ENCODE measurements around the gene CNNM2. TPM values are rescaled to one million over a fixed set of nuclear protein-coding genes. Genes with fewer than 3 reads are reported as not detected.

The CNNM2 gene
- polyA plus RNA-seq, 4 donors: 0.45 to 18.0 (median 2.2) TPM

DNA sequence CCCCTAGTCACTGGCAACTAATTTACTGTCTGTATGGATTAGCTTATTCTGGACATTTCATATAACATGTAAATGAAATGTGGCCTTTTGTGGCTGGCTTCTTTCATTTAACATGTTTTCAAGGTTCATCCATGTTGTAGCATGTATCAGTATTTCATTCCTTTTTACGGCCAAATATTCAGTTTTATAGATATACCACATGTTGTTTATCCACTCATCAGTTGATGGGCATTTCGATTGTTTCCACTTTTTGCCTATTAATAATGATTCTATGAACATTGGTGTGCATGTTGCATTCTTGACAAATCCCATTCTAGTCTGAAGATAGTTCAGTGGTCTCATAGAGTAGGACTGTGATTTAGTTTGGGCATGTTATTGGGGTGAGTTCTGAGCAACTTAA, 12.6 kb downstream of the CNNM2 start:
- no peaks in the 10 kb centered on the region for H3K27me3 ChIP-seq (ENCODE audit: control insufficient read depth in 3 of 3, insufficient read depth in 3 of 3, low read length in 3 of 3)
- 89 to 100% (median 93%) methylated on average over 2 of the region's 2 CpGs for WGBS, 3 donors
- H3K9me3 ChIP-seq (ENCODE audit: control insufficient read depth in 2 of 2, insufficient read depth in 1 of 2, low read depth in 1 of 2, low read length in 1 of 2): peaks cover 0 to 15% of the 10 kb centered on the region in 2 donors
- FAIRE-seq (no peak), DNase-seq (no peak)
- no peaks in the 10 kb centered on the region for H3K4me1 ChIP-seq (ENCODE audit: control insufficient read depth in 3 of 3, insufficient read depth in 2 of 3, low read depth in 1 of 3, low read length in 2 of 3)
- H3K36me3 ChIP-seq (ENCODE audit: control insufficient read depth in 3 of 3, insufficient read depth in 2 of 3, low read depth in 1 of 3, low read length in 3 of 3): peaks cover 1 to 17% (median 3%) of the 10 kb centered on the region in 3 donors
- no peak overlapping the region for H3K27ac ChIP-seq (ENCODE audit: low read depth in 1 of 3, low read length in 2 of 3)
- no peak overlapping the region for H3K4me3 ChIP-seq (ENCODE audit: low read depth in 1 of 3, low read length in 3 of 3)

DNA sequence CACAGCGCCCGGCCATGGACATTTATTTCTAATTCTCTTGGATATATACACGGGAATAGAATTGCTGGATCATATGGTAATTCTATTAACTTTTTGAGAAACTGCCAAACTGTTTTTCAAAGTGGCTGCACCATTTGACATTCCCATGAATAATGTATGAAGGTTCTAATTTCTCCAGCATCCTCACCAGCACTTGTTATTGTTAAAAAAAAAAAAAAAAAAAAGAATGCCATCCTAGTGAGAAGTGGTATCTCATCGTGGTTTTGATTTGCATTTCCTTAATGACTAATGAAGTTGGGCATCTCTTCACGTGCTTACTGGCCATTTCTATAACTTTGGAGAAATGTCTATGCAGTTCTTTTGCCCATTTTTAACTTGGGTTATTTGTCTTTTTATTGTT, 13.5 kb downstream of the CNNM2 start:
- Histone ChIP-seq H3K9me3 (ENCODE audit: control insufficient read depth in 2 of 2, insufficient read depth in 1 of 2, low read depth in 1 of 2, low read length in 1 of 2) (peaks cover 0 to 15% of the 10 kb centered on the region in 2 donors), H3K4me3 (ENCODE audit: low read depth in 1 of 3, low read length in 3 of 3) (no peak overlapping the region), H3K4me1 (ENCODE audit: control insufficient read depth in 3 of 3, insufficient read depth in 2 of 3, low read depth in 1 of 3, low read length in 2 of 3) (no peaks in the 10 kb centered on the region), H3K36me3 (ENCODE audit: control insufficient read depth in 3 of 3, insufficient read depth in 2 of 3, low read depth in 1 of 3, low read length in 3 of 3) (peaks cover 0 to 17% (median 3%) of the 10 kb centered on the region in 3 donors), H3K27me3 (ENCODE audit: control insufficient read depth in 3 of 3, insufficient read depth in 3 of 3, low read length in 3 of 3) (no peaks in the 10 kb centered on the region), H3K27ac (ENCODE audit: low read depth in 1 of 3, low read length in 2 of 3) (no peak overlapping the region)
- DNase-seq: no peak
- WGBS, 3 donors: 86 to 96% (median 89%) methylated on average over 5 of the region's 5 CpGs
- no peak for FAIRE-seq

DNA sequence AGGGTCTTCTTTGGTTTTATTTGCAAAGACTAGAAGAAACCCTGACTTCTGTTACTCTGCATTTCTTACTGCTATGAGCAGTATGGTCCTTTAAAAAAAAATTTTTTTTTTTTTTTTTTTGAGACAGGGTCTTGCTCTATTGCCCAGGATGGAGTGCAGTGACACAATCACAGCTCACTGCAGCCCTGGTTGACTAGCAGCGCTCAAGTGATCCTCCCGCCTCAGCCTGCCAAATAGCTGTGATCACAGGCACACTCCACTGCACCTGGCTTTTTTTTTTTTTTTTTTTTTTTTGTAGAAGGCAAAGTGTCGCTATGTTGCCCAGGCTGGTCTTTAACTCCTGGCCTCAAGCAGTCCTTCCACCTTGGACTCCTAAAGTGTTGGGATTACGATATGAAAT, 17.4 kb downstream of the CNNM2 start:
- Histone ChIP-seq H3K9me3 (ENCODE audit: control insufficient read depth in 2 of 2, insufficient read depth in 1 of 2, low read depth in 1 of 2, low read length in 1 of 2) (peaks cover 0 to 7% of the 10 kb centered on the region in 2 donors), H3K4me3 (ENCODE audit: low read depth in 1 of 3, low read length in 3 of 3) (no peak overlapping the region), H3K27me3 (ENCODE audit: control insufficient read depth in 3 of 3, insufficient read depth in 3 of 3, low read length in 3 of 3) (no peaks in the 10 kb centered on the region), H3K36me3 (ENCODE audit: control insufficient read depth in 3 of 3, insufficient read depth in 2 of 3, low read depth in 1 of 3, low read length in 3 of 3) (peaks cover 0 to 9% (median 0%) of the 10 kb centered on the region in 3 donors), H3K4me1 (ENCODE audit: control insufficient read depth in 3 of 3, insufficient read depth in 2 of 3, low read depth in 1 of 3, low read length in 2 of 3) (no peaks in the 10 kb centered on the region), H3K27ac (ENCODE audit: low read depth in 1 of 3, low read length in 2 of 3) (no peak overlapping the region)
- DNase-seq (no peak), FAIRE-seq (no peak)
- 84 to 88% (median 88%) methylated on average over 4 of the region's 4 CpGs for WGBS, 3 donors

DNA sequence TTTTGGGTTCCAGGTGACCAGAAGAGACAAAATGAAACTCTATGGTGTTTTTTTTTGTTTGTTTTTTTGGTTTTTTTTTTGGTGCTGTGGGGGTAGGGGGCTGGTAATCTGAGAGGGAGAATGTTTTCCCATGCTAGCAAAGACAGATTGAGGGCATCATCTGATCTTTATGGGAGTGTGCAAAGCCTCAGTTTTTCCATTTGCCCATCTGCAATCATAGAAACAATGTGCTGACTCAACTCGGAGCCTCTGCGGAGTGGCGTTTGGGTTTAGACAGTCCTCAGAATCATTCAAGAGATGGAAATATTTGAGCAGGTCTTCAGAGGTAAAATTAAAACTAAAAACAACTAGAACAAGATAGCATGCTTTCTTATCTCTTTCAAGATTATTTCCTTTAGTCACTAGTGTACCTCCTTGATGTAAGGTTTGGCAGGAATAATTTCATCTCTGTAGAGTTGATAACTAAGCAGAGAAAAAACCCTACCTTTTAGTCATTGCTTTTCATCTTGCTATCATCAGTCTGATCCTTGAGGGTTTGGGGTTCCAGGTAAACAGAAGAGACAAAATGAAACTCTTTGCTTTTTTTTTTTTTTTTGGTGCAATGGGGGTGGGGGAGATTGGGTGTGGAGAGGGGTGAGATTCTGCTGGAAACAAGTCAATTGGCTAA, 18.0 kb downstream of the CNNM2 start:
- Histone ChIP-seq H3K4me1 (ENCODE audit: control insufficient read depth in 3 of 3, insufficient read depth in 2 of 3, low read depth in 1 of 3, low read length in 2 of 3) (no peaks in the 10 kb centered on the region), H3K27ac (ENCODE audit: low read depth in 1 of 3, low read length in 2 of 3) (no peak overlapping the region), H3K27me3 (ENCODE audit: control insufficient read depth in 3 of 3, insufficient read depth in 3 of 3, low read length in 3 of 3) (no peaks in the 10 kb centered on the region), H3K9me3 (ENCODE audit: control insufficient read depth in 2 of 2, insufficient read depth in 1 of 2, low read depth in 1 of 2, low read length in 1 of 2) (peaks cover 0 to 6% of the 10 kb centered on the region in 2 donors), H3K4me3 (ENCODE audit: low read depth in 1 of 3, low read length in 3 of 3) (no peak overlapping the region), H3K36me3 (ENCODE audit: control insufficient read depth in 3 of 3, insufficient read depth in 2 of 3, low read depth in 1 of 3, low read length in 3 of 3) (peaks cover 0 to 12% (median 0%) of the 10 kb centered on the region in 3 donors)
- 85 to 95% (median 92%) methylated on average over 3 of the region's 3 CpGs for WGBS, 3 donors
- no peak for FAIRE-seq
- no peak for DNase-seq

DNA sequence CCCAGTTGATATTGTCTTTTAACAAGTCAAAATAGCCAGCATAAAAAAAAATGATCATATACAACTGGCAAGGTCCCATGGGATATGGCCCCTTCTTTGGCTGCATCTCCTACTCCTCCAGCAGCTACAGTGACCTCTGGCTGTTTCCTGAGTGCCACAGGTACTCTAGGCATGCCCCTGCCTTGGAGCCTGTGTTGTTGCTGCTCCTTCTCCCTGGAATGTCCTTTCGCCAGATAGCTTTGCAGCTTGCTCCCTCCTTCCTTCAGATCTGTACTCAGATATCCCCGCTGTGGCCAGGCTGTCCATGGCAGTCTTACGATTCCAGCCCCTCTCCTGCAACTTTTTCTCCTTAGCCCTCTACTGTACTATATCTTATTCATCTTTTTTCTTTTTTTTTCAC, 23.3 kb downstream of the CNNM2 start:
- no peak for DNase-seq
- 94 to 100% (median 96%) methylated on average over 3 of the region's 3 CpGs for WGBS, 3 donors
- peaks cover 0 to 11% (median 0%) of the 10 kb centered on the region in 3 donors for H3K36me3 ChIP-seq (ENCODE audit: control insufficient read depth in 3 of 3, insufficient read depth in 2 of 3, low read depth in 1 of 3, low read length in 3 of 3)

DNA sequence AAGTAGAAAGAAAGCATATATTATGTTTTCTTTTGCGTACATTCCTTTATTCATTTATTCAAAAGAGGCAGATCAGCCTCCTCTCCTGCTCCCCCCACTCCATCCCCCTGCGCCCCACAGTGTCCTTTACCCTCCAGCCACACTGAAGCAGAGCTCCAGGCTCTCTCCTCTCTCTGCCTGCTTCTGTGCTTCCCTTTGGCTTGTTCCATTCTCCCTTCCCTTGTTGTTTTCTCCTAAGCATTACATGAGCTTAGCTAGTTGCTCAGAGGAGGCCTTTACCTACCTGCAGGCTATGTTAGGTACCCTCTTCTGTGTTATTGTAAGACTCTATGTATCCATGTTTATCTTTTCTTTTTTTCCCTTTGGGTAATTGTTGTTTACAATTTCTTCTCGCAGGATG, 27.4 kb downstream of the CNNM2 start:
- Histone ChIP-seq H3K27me3 (ENCODE audit: control insufficient read depth in 3 of 3, insufficient read depth in 3 of 3, low read length in 3 of 3) (no peaks in the 10 kb centered on the region), H3K36me3 (ENCODE audit: control insufficient read depth in 3 of 3, insufficient read depth in 2 of 3, low read depth in 1 of 3, low read length in 3 of 3) (peaks cover 0 to 7% (median 0%) of the 10 kb centered on the region in 3 donors), H3K9me3 (ENCODE audit: control insufficient read depth in 2 of 2, insufficient read depth in 1 of 2, low read depth in 1 of 2, low read length in 1 of 2) (no peaks in the 10 kb centered on the region), H3K4me1 (ENCODE audit: control insufficient read depth in 3 of 3, insufficient read depth in 2 of 3, low read depth in 1 of 3, low read length in 2 of 3) (peaks cover 0 to 14% (median 0%) of the 10 kb centered on the region in 3 donors), H3K4me3 (ENCODE audit: low read depth in 1 of 3, low read length in 3 of 3) (no peak overlapping the region), H3K27ac (ENCODE audit: low read depth in 1 of 3, low read length in 2 of 3) (peak overlapping the region in 1 of 3 donors; percentile 10)
- FAIRE-seq: no peak
- no peak for DNase-seq
- WGBS, 3 donors: 85 to 94% (median 90%) methylated on average over 3 of the region's 3 CpGs

More for the DNA sequence above, 23.3 kb downstream of the CNNM2 start:
- Histone ChIP-seq H3K9me3 (ENCODE audit: control insufficient read depth in 2 of 2, insufficient read depth in 1 of 2, low read depth in 1 of 2, low read length in 1 of 2) (no peaks in the 10 kb centered on the region), H3K27ac (ENCODE audit: low read depth in 1 of 3, low read length in 2 of 3) (no peak overlapping the region), H3K4me1 (ENCODE audit: control insufficient read depth in 3 of 3, insufficient read depth in 2 of 3, low read depth in 1 of 3, low read length in 2 of 3) (peaks cover 0 to 10% (median 0%) of the 10 kb centered on the region in 3 donors), H3K4me3 (ENCODE audit: low read depth in 1 of 3, low read length in 3 of 3) (no peak overlapping the region), H3K27me3 (ENCODE audit: control insufficient read depth in 3 of 3, insufficient read depth in 3 of 3, low read length in 3 of 3) (no peaks in the 10 kb centered on the region)
- FAIRE-seq: no peak

DNA sequence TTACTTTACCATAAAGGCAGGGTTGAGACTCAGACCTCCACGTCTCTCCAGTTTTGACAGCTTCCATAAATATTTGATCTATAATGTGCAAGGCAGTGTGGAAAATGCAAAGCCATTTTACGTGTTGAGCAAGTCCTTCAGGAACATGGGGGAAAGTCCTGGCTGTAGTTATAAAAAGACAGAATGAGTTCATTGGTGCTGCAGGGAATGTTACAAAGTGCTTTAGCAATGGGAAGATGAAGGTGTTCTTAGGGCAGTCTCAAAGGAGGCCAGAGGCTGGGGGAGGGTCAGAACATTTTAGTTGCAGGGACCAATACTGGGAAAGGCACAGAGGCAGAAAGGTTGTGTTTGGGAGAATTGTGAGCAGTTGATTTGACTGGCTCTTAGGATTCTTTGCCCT, 27.9 kb downstream of the CNNM2 start:
- Histone ChIP-seq H3K4me3 (ENCODE audit: low read depth in 1 of 3, low read length in 3 of 3) (no peak overlapping the region), H3K27ac (ENCODE audit: low read depth in 1 of 3, low read length in 2 of 3) (peak overlapping the region in 1 of 3 donors; percentile 10), H3K27me3 (ENCODE audit: control insufficient read depth in 3 of 3, insufficient read depth in 3 of 3, low read length in 3 of 3) (no peaks in the 10 kb centered on the region), H3K36me3 (ENCODE audit: control insufficient read depth in 3 of 3, insufficient read depth in 2 of 3, low read depth in 1 of 3, low read length in 3 of 3) (peaks cover 0 to 4% (median 0%) of the 10 kb centered on the region in 3 donors), H3K9me3 (ENCODE audit: control insufficient read depth in 2 of 2, insufficient read depth in 1 of 2, low read depth in 1 of 2, low read length in 1 of 2) (no peaks in the 10 kb centered on the region), H3K4me1 (ENCODE audit: control insufficient read depth in 3 of 3, insufficient read depth in 2 of 3, low read depth in 1 of 3, low read length in 2 of 3) (peaks cover 0 to 15% (median 0%) of the 10 kb centered on the region in 3 donors)
- peak in 1 of 2 donors; percentile 44 for DNase-seq
- no peak for FAIRE-seq
- 88 to 95% (median 89%) methylated on average over 2 of the region's 2 CpGs for WGBS, 3 donors

DNA sequence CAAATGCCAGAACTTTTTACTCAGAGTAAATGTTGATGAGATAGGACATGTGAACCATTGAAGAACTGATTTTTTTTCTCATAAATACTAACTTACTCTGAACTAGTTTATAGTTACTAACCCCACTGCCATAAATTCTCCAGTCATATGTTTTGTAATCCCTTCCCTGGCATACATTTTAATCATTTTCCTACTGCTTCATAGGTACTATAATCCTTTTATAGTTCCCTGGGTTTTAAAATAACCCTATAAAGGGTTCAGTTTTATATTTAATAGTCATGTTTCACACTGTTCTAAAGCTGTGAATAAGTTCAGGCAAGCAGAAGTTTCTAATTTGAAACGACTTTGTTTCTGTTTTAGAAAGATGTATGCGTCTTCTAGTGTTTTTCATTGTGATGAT, 28.9 kb downstream of the CNNM2 start:
- H3K4me1 ChIP-seq (ENCODE audit: control insufficient read depth in 3 of 3, insufficient read depth in 2 of 3, low read depth in 1 of 3, low read length in 2 of 3): peaks cover 0 to 15% (median 0%) of the 10 kb centered on the region in 3 donors
- no peaks in the 10 kb centered on the region for H3K9me3 ChIP-seq (ENCODE audit: control insufficient read depth in 2 of 2, insufficient read depth in 1 of 2, low read depth in 1 of 2, low read length in 1 of 2)
- no peak overlapping the region for H3K27ac ChIP-seq (ENCODE audit: low read depth in 1 of 3, low read length in 2 of 3)
- WGBS, 3 donors: 81 to 87% (median 83%) methylated on average over 2 of the region's 2 CpGs
- no peaks in the 10 kb centered on the region for H3K27me3 ChIP-seq (ENCODE audit: control insufficient read depth in 3 of 3, insufficient read depth in 3 of 3, low read length in 3 of 3)
- H3K36me3 ChIP-seq (ENCODE audit: control insufficient read depth in 3 of 3, insufficient read depth in 2 of 3, low read depth in 1 of 3, low read length in 3 of 3): peaks cover 0 to 2% (median 0%) of the 10 kb centered on the region in 3 donors
- no peak overlapping the region for H3K4me3 ChIP-seq (ENCODE audit: low read depth in 1 of 3, low read length in 3 of 3)
- DNase-seq (no peak), FAIRE-seq (no peak)

Measured in small intestine (tissue), 7 donors.